Skin of body (tissue), 2 donors: ENCODE data around the gene WFIKKN1. TPM values are rescaled to one million over a fixed set of nuclear protein-coding genes. Genes with fewer than 3 reads are reported as not detected.

Source experiments
- DNase-seq: peaks from one replicate; lab custom pipeline; 2025; lab: John Stamatoyannopoulos, UW
- total RNA-seq: library from RNA; depleted of rRNA; stranded (reverse); fragments of >200 nt; gene quantifications from one replicate; pipeline ENCODE4 v1.2.3, GENCODE V29; 2014

Gene WFIKKN1
- 0.20 TPM for total RNA-seq

GRCh38 chr16:630815-631405, at the start of gene WFIKKN1:
TSS of gene WFIKKN1 (plus strand) at chr16:630985. CDS start at chr16:631254, 269 bp downstream.
- DNase-seq = no peak

GRCh38 chr16:582218-582613, 48.6 kb upstream of the WFIKKN1 start:
- no peak for DNase-seq

- no peak for DNase-seq
Measured at GRCh38 chr16:582614-583331, 48.0 kb upstream of the WFIKKN1 start.

GRCh38 chr16:583470-583814, 47.3 kb upstream of the WFIKKN1 start:
- no peak for DNase-seq

- no peak for DNase-seq
Measured at GRCh38 chr16:583815-584591, 46.8 kb upstream of the WFIKKN1 start.

- DNase-seq = no peak
Measured at GRCh38 chr16:585351-585750, 45.4 kb upstream of the WFIKKN1 start.

- DNase-seq = no peak
Measured at GRCh38 chr16:586047-586644, 44.6 kb upstream of the WFIKKN1 start.

- no peak for DNase-seq
Measured at GRCh38 chr16:586645-587590, 43.9 kb upstream of the WFIKKN1 start.

GRCh38 chr16:588639-588888, 42.2 kb upstream of the WFIKKN1 start:
- DNase-seq = no peak

GRCh38 chr16:588889-589657, 41.7 kb upstream of the WFIKKN1 start:
- peak; percentile 97 for DNase-seq

GRCh38 chr16:589658-590187, 41.1 kb upstream of the WFIKKN1 start, which contains the start of gene RAB40C:
TSS of gene RAB40C (plus strand) at chr16:590066. CDS start at chr16:590292, 226 bp downstream.
- DNase-seq = peak; percentile 97

- DNase-seq = no peak
Measured at GRCh38 chr16:590188-590814, 40.5 kb upstream of the WFIKKN1 start.

GRCh38 chr16:590815-591200, 40.0 kb upstream of the WFIKKN1 start:
- no peak for DNase-seq

- no peak for DNase-seq
Measured at GRCh38 chr16:591231-591630, 39.6 kb upstream of the WFIKKN1 start.

- DNase-seq = no peak
Measured at GRCh38 chr16:591892-592517, 38.8 kb upstream of the WFIKKN1 start.

- no peak for DNase-seq
Measured at GRCh38 chr16:592518-593306, 38.1 kb upstream of the WFIKKN1 start.

GRCh38 chr16:593406-593805, 37.4 kb upstream of the WFIKKN1 start:
- no peak for DNase-seq

GRCh38 chr16:593807-594206, 37.0 kb upstream of the WFIKKN1 start:
- no peak for DNase-seq
